Thoracic aorta (tissue), 2 donors: ENCODE results near the gene HJURP. TPM values are rescaled to one million over a fixed set of nuclear protein-coding genes. Genes with fewer than 3 reads are reported as not detected.

Experiments used
- ATAC-seq: fragments of 150-250 bp; one replicate; pipeline ENCODE4 v1.8.0; 2017; ENCODE audit warnings: low read depth; ENCODE audit not compliant: insufficient number of reproducible peaks, low FRiP score
- DNase-seq: peaks from one replicate; pipeline ENCODE4 v3.0.0-alpha.2; 2020; ENCODE audit warnings: low spot score
- H3K27ac ChIP-seq, 2 donors: fragments of 200-600 bp; sonication (generic); 1 replicate in 1 of 2; 2 replicates in 1 of 2; pipeline ENCODE4 v1.5.1; 2016; ENCODE audit warnings: mild to moderate bottlenecking in 2 of 2, moderate library complexity in 2 of 2
- H3K27me3 ChIP-seq: fragments of 200-600 bp; sonication (generic); replicated peaks from 2 replicates; pipeline ENCODE4 v1.6.0; 2016; ENCODE audit warnings: mild to moderate bottlenecking; ENCODE audit not compliant: insufficient read depth
- H3K36me3 ChIP-seq: fragments of 200-600 bp; sonication (generic); one replicate; pipeline ENCODE4 v1.5.1; 2016
- H3K4me1 ChIP-seq, 2 donors: fragments of 200-600 bp; sonication (generic); 1 replicate in 1 of 2; 2 replicates in 1 of 2; pipeline versions ENCODE4 v1.5.1 to v1.6.0; 2016; ENCODE audit warnings: low read depth in 2 of 2, mild to moderate bottlenecking in 1 of 2; ENCODE audit not compliant: control insufficient read depth in 1 of 2
- H3K4me3 ChIP-seq: fragments of 200-600 bp; sonication (generic); 2 replicates; pipeline ENCODE4 v1.5.1; 2016; ENCODE audit warnings: mild to moderate bottlenecking
- H3K9me3 ChIP-seq: fragments of 200-600 bp; sonication (generic); 2 replicates; pipeline ENCODE4 v1.5.1; 2016
- CTCF ChIP-seq: fragments of 200-600 bp; sonication (generic); IDR thresholded peaks from one replicate; pipeline ENCODE4 v1.5.1; 2019; ENCODE audit warnings: antibody characterized with exemption
- total RNA-seq, 2 donors: library from RNA; depleted of rRNA; stranded (reverse); fragments of >200 nt; gene quantifications; one replicate each; pipeline versions ENCODE4 v1.1.0 to v1.2.3, GENCODE V29; 2016

The HJURP gene
- total RNA-seq, 2 donors from 2014 or later = 0.95 to 1.6 TPM

DNA sequence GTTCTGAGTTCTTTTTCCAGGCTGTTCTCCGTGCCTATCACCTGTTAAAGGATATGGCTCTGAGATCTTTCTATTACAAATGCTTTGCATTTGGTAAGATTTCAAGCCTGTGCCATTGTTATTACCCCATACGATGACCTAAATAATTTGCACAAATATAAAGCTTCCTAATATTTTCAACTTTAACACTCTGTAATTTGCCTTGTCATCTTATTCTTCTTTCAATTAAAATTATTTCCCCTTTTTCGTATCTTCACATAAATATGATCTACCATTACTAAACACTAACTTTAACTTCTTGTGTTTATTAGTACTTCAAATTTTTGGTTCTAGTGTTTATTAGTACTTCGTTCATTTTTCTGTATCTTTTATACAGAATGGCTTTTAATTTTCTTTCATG lies 17.1 kb upstream of the HJURP start:
- no peak for ATAC-seq
- H3K27ac ChIP-seq = no peak overlapping the region
- H3K27me3 ChIP-seq = no peaks in the 10 kb centered on the region
- DNase-seq = no peak
- no peaks in the 10 kb centered on the region for H3K36me3 ChIP-seq
- no peak for TF ChIP-seq CTCF
- H3K9me3 ChIP-seq = peaks cover 5% of the 10 kb centered on the region
- H3K4me1 ChIP-seq = no peaks in the 10 kb centered on the region
- no peak overlapping the region for H3K4me3 ChIP-seq

DNA sequence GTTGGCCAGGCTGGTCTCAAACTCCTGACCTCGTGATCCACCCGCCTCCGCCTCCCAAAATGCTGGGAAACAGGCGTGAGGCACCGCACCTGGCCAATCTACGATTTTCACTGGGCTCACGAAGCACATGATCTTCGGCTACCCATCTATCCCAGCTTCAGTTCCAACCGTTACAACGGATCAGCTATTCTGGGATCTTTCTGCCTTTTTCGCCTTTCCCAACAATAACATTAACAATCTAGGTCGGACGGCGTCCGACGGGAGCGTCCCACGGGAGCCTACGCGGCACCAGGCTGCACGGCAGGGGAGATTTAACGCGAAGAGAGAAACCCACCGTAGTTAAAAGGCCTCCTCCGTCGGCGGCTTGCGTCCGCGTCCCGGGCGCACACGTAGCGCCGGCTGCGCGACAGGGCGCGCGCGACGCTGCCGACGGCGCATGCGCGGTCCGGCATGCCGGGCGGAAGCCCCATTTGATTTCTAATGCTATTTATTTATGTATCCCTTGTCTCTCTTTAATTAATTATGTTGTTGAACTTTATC lies 13.7 kb upstream of the HJURP start, which contains the start of gene MSL3B:
TSS of gene MSL3B (minus strand) at position 394 of the 540 bp plus-strand sequence.
- no peak for TF ChIP-seq CTCF

GRCh38 chr2:233866479-233866878 lies 12.1 kb upstream of the HJURP start:
- no peak overlapping the region for H3K4me3 ChIP-seq
- no peaks in the 10 kb centered on the region for H3K36me3 ChIP-seq
- H3K4me1 ChIP-seq = no peaks in the 10 kb centered on the region
- DNase-seq (no peak), ATAC-seq (no peak)
- H3K27ac ChIP-seq = no peak overlapping the region
- no peak for TF ChIP-seq CTCF
- peaks cover 5% of the 10 kb centered on the region for H3K9me3 ChIP-seq
- H3K27me3 ChIP-seq = no peaks in the 10 kb centered on the region

More for the DNA sequence above, 13.7 kb upstream of the HJURP start, which contains the start of gene MSL3B:
- H3K36me3 ChIP-seq = no peaks in the 10 kb centered on the region
- peaks cover 5% of the 10 kb centered on the region for H3K9me3 ChIP-seq
- H3K27ac ChIP-seq = no peak within 1 kb of the TSS
- H3K4me3 ChIP-seq = peak within 1 kb of the TSS; percentile 73
- ATAC-seq (no peak), DNase-seq (no peak)
- H3K4me1 ChIP-seq = no peaks in the 10 kb centered on the region
- H3K27me3 ChIP-seq = no peaks in the 10 kb centered on the region

DNA sequence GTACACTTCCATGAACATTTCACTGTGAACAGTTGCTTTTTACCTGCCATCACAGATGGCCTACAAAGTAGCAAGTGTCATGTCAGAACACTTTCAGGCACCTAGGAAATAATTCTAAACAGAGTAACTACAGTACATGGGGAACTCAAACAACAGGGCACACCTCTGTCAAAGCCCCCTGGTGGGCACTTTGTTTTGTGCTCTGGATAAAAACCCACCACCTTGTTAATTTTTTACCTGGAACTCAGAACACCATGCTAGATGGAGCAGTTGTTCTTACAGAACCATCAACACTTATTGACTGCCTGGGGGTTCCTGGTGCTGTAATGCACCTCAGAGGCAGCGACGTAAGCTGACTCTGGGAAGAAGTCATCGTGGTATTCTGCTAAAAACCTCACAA lies 11.5 kb upstream of the HJURP start:
- ATAC-seq (no peak), DNase-seq (no peak)
- no peak overlapping the region for H3K4me3 ChIP-seq
- H3K36me3 ChIP-seq = no peaks in the 10 kb centered on the region
- H3K27me3 ChIP-seq = no peaks in the 10 kb centered on the region
- TF ChIP-seq CTCF = no peak
- no peaks in the 10 kb centered on the region for H3K4me1 ChIP-seq
- no peak overlapping the region for H3K27ac ChIP-seq
- H3K9me3 ChIP-seq = peaks cover 5% of the 10 kb centered on the region

- H3K36me3 ChIP-seq = no peaks in the 10 kb centered on the region
- ATAC-seq (no peak), DNase-seq (no peak)
- H3K4me3 ChIP-seq = no peak overlapping the region
- H3K27ac ChIP-seq = no peak overlapping the region
- no peaks in the 10 kb centered on the region for H3K4me1 ChIP-seq
- no peaks in the 10 kb centered on the region for H3K9me3 ChIP-seq
- H3K27me3 ChIP-seq = no peaks in the 10 kb centered on the region
- TF ChIP-seq CTCF = no peak
Measured at GRCh38 chr2:233862261-233862768, 8.0 kb upstream of the HJURP start.
